ENCODE results near the gene PARD6G. TPM values are rescaled to one million over a fixed set of nuclear protein-coding genes. Genes with fewer than 3 reads are reported as not detected.

PARD6G gene
- total and polyA plus RNA-seq, 2 of the 13 experiments (the other 11 are each of a cell fraction or from before 2014, with no cell fraction given), result 3.6 to 7.4 TPM

DNA sequence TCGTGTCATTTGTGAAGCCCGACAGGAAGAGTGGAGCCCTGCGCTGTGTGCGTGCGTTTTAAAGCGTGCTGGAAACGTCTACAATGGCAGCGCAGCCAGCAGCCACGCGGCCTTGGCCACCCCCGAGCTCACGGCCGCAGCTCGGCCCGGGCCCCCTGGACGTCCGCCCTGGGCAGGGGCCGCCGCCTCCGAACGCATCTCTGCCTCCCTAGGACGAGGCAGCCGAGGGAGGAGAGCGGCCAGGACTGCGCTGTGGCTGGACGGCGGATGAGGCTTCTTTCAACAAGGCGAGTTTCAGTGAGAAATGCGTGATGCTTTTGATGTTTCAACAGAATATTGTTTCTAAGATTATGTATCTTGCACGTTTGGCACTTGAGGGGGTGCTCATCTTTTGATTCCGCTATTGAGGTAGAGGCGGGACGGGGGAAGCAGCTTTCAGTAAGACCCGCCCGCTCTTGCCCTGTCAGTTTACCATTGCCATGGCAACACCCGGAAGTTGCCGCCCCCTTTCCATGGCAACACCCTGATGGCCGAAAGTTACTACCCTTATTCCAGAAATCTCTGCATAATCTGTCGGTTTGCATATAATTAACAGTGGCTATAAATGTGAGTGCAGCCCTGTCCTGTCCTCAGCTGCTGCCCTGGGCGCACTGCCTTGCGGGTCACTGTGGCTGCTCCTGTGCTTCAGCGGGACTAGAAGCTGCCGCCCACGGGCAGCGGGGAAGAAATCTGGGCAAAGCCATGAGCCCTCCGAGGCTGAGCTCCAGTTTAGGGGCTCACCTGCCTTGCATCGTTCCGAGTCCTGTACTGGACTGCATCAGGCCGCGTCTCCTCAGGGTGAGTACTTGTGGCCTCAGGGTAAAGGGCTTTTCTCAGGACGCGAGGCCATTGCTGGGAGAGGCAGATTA, 99.6 kb downstream of the PARD6G start (continued):
- TF ChIP-seq AHDC1 (CRISPR knock-in tag; IDR thresholded peaks at IDR 0.05; ENCODE audit: borderline replicate concordance) (no peak), SAP130 (CRISPR knock-in tag; IDR thresholded peaks at IDR 0.05; ENCODE audit: low read depth) (peak; percentile 78), MXI1 (IDR thresholded peaks at IDR 0.05; ENCODE audit: borderline replicate concordance, low read depth, low read length) (peak; percentile 82; the same call in 1 of the 3 replicates), ZNF652 (CRISPR knock-in tag; IDR thresholded peaks at IDR 0.05; ENCODE audit: borderline replicate concordance, low read depth) (no peak), ZSCAN12 (CRISPR knock-in tag; IDR thresholded peaks at IDR 0.05) (no peak), KDM4B (CRISPR knock-in tag; IDR thresholded peaks at IDR 0.05) (no peak), ZNF720 (CRISPR knock-in tag; IDR thresholded peaks at IDR 0.05) (no peak), TAF1 (CRISPR knock-in tag; IDR thresholded peaks at IDR 0.05) (peak; percentile 40; the same call in 1 of the 2 replicates), NRL (CRISPR knock-in tag; IDR thresholded peaks at IDR 0.05; ENCODE audit: borderline replicate concordance) (0 out of 2 replicates have a peak, but pooled peaks have one; percentile 50), GMEB2 (CRISPR knock-in tag; IDR thresholded peaks at IDR 0.05; ENCODE audit: low read depth) (no peak), ZNF296 (CRISPR knock-in tag; conservative IDR thresholded peaks at IDR 0.05) (no peak)
- TF ChIP-seq, protein P1, sequence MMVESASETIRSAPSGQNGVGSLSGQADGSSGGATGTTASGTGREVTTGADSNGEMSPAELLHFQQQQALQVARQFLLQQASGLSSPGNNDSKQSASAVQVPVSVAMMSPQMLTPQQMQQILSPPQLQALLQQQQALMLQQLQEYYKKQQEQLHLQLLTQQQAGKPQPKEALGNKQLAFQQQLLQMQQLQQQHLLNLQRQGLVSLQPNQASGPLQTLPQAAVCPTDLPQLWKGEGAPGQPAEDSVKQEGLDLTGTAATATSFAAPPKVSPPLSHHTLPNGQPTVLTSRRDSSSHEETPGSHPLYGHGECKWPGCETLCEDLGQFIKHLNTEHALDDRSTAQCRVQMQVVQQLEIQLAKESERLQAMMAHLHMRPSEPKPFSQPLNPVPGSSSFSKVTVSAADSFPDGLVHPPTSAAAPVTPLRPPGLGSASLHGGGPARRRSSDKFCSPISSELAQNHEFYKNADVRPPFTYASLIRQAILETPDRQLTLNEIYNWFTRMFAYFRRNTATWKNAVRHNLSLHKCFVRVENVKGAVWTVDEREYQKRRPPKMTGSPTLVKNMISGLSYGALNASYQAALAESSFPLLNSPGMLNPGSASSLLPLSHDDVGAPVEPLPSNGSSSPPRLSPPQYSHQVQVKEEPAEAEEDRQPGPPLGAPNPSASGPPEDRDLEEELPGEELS (CRISPR knock-in tag; IDR thresholded peaks at IDR 0.05), result no peak
- TF ChIP-seq, protein P2, sequence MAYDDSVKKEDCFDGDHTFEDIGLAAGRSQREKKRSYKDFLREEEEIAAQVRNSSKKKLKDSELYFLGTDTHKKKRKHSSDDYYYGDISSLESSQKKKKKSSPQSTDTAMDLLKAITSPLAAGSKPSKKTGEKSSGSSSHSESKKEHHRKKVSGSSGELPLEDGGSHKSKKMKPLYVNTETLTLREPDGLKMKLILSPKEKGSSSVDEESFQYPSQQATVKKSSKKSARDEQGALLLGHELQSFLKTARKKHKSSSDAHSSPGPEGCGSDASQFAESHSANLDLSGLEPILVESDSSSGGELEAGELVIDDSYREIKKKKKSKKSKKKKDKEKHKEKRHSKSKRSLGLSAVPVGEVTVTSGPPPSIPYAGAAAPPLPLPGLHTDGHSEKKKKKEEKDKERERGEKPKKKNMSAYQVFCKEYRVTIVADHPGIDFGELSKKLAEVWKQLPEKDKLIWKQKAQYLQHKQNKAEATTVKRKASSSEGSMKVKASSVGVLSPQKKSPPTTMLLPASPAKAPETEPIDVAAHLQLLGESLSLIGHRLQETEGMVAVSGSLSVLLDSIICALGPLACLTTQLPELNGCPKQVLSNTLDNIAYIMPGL (CRISPR knock-in tag; IDR thresholded peaks at IDR 0.05; ENCODE audit: borderline replicate concordance in 1 of 2, low read depth in 1 of 2), result peak in 1 of 2 experiments; percentile 43; a peak in 1 of 4 replicates

All from HepG2 (cell line).